Astrocyte (in vitro differentiated cells and primary cell): Measurements from ENCODE around the gene COPS9. TPM values are rescaled to one million over a fixed set of nuclear protein-coding genes. Genes with fewer than 3 reads are reported as not detected.

ENCODE experiments used
- DNase-seq: peaks from one replicate; pipeline ENCODE4 v3.0.0-alpha.2; 2010; ENCODE audit warnings: low read depth
- FAIRE-seq: peaks from 2 replicates; lab custom pipeline; 2011; peaks lifted over from hg19 to GRCh38; lab: Jason Lieb, UNC
- H2AFZ ChIP-seq: 2 replicates; pipeline ENCODE4 v1.6.0; 2012; ENCODE audit warnings: low read depth, low read length, inconsistent platforms
- H3K27ac ChIP-seq: 2 replicates; pipeline ENCODE4 v1.5.1; 2011; ENCODE audit warnings: low read depth, low read length, inconsistent platforms
- H3K27me3 ChIP-seq: 2 replicates; pipeline ENCODE4 v1.6.0; 2011; ENCODE audit warnings: low read length, inconsistent platforms; ENCODE audit not compliant: insufficient read depth
- H3K36me3 ChIP-seq: 2 replicates; pipeline ENCODE4 v1.5.1; 2011; ENCODE audit warnings: low read length, inconsistent platforms; ENCODE audit not compliant: insufficient read depth
- H3K4me1 ChIP-seq: 2 replicates; pipeline ENCODE4 v1.5.1; 2011; ENCODE audit warnings: low read length, inconsistent platforms; ENCODE audit not compliant: insufficient read depth
- H3K4me2 ChIP-seq: 2 replicates; pipeline ENCODE4 v1.6.0; 2012; ENCODE audit warnings: low read length, inconsistent platforms
- H3K4me3 ChIP-seq: 2 replicates; pipeline ENCODE4 v1.5.1; 2011; ENCODE audit warnings: low read depth, mild to moderate bottlenecking, low read length, inconsistent platforms; ENCODE audit not compliant: insufficient read depth
- H3K79me2 ChIP-seq: 2 replicates; pipeline ENCODE4 v1.6.0; 2012; ENCODE audit warnings: mild to moderate bottlenecking, low read length, inconsistent platforms; ENCODE audit not compliant: insufficient read depth
- H3K9ac ChIP-seq: 2 replicates; pipeline ENCODE4 v1.6.0; 2012; ENCODE audit warnings: mild to moderate bottlenecking, low read length, inconsistent platforms
- H3K9me3 ChIP-seq: 2 replicates; pipeline ENCODE4 v1.5.1; 2012; ENCODE audit warnings: low read depth, mild to moderate bottlenecking, low read length, inconsistent platforms; ENCODE audit not compliant: insufficient read depth
- H4K20me1 ChIP-seq: 2 replicates; pipeline ENCODE4 v1.6.0; 2012; ENCODE audit warnings: low read length, inconsistent platforms; ENCODE audit not compliant: insufficient read depth
- H3K27ac Mint-ChIP-seq: one replicate; pipeline ENCODE4 v1.8.0; 2021; ENCODE audit warnings: mild to moderate bottlenecking, mixed read lengths; ENCODE audit not compliant: unreplicated experiment
- H3K27me3 Mint-ChIP-seq: one replicate; pipeline ENCODE4 v1.8.0; 2021; ENCODE audit warnings: low read depth, mixed read lengths; ENCODE audit not compliant: unreplicated experiment
- H3K36me3 Mint-ChIP-seq: one replicate; pipeline ENCODE4 v1.8.0; 2021; ENCODE audit warnings: low read depth, mixed read lengths; ENCODE audit not compliant: unreplicated experiment
- H3K4me1 Mint-ChIP-seq: one replicate; pipeline ENCODE4 v1.8.0; 2021; ENCODE audit warnings: low read depth, mixed read lengths; ENCODE audit not compliant: unreplicated experiment
- H3K4me3 Mint-ChIP-seq: one replicate; pipeline ENCODE4 v1.8.0; 2021; ENCODE audit warnings: mild to moderate bottlenecking, moderate library complexity, mixed read lengths; ENCODE audit not compliant: unreplicated experiment
- H3K9me3 Mint-ChIP-seq: one replicate; pipeline ENCODE4 v1.8.0; 2021; ENCODE audit warnings: mild to moderate bottlenecking, mixed read lengths; ENCODE audit not compliant: unreplicated experiment
- CTCF ChIP-seq: IDR thresholded peaks from 2 replicates; pipeline ENCODE4 v1.5.1; 2011; ENCODE audit warnings: low read depth, mild to moderate bottlenecking, inconsistent platforms, low read length, moderate library complexity; ENCODE audit not compliant: insufficient read depth
- EZH2 ChIP-seq: IDR thresholded peaks from 2 replicates; pipeline ENCODE4 v1.6.1; 2012; ENCODE audit warnings: mild to moderate bottlenecking, low read length, inconsistent platforms; ENCODE audit not compliant: insufficient read depth
- total RNA-seq: library from RNA; stranded (reverse); gene quantifications from 2 replicates; pipeline ENCODE4 v1.2.1, GENCODE V29; 2021

The COPS9 gene
- total RNA-seq, 1 donor from 2014 or later = 192 TPM

- Histone ChIP-seq H3K27ac (no peak overlapping the region), H3K27me3 (no peaks in the 10 kb centered on the region), H3K9ac (no peak overlapping the region), H3K79me2 (peaks cover 32% of the 10 kb centered on the region), H3K9me3 (no peaks in the 10 kb centered on the region), H3K36me3 (peaks cover 37% of the 10 kb centered on the region), H3K4me3 (no peak overlapping the region), H3K4me2 (no peak overlapping the region), H3K4me1 (peaks cover 9% of the 10 kb centered on the region), H4K20me1 (peaks cover 37% of the 10 kb centered on the region), H2AFZ (no peak overlapping the region)
- Mint-ChIP-seq H3K36me3 (peaks cover 20% of the 10 kb centered on the region), H3K27ac (no peak overlapping the region), H3K4me3 (no peak overlapping the region), H3K27me3 (no peaks in the 10 kb centered on the region), H3K9me3 (no peaks in the 10 kb centered on the region), H3K4me1 (peaks cover 17% of the 10 kb centered on the region)
- FAIRE-seq (no peak), DNase-seq (no peak)
- TF ChIP-seq EZH2 (no peak), CTCF (no peak)
These were observed 5.5 kb downstream of the COPS9 start for GRCh38 chr2:240130393-240131195.

- Histone ChIP-seq H3K4me2 (no peak overlapping the region), H3K9ac (no peak overlapping the region), H3K79me2 (peaks cover 24% of the 10 kb centered on the region), H3K4me1 (peaks cover 3% of the 10 kb centered on the region), H3K9me3 (no peaks in the 10 kb centered on the region), H3K36me3 (peaks cover 37% of the 10 kb centered on the region), H4K20me1 (peaks cover 29% of the 10 kb centered on the region), H3K27me3 (no peaks in the 10 kb centered on the region), H2AFZ (no peak overlapping the region), H3K4me3 (no peak overlapping the region), H3K27ac (no peak overlapping the region)
- peaks cover 11% of the 10 kb centered on the region for H3K4me1 Mint-ChIP-seq
- no peak for FAIRE-seq
- no peaks in the 10 kb centered on the region for H3K27me3 Mint-ChIP-seq
- DNase-seq = no peak
- TF ChIP-seq CTCF = no peak
- TF ChIP-seq EZH2 = no peak
- no peaks in the 10 kb centered on the region for H3K9me3 Mint-ChIP-seq
- no peak overlapping the region for H3K27ac Mint-ChIP-seq
- H3K4me3 Mint-ChIP-seq = no peak overlapping the region
- peaks cover 23% of the 10 kb centered on the region for H3K36me3 Mint-ChIP-seq
These were observed 6.2 kb downstream of the COPS9 start for GRCh38 chr2:240129731-240130392.

GRCh38 chr2:240129311-240129710, 6.8 kb downstream of the COPS9 start:
- FAIRE-seq (no peak), DNase-seq (no peak)

More at GRCh38 chr2:240129311-240129710, 6.8 kb downstream of the COPS9 start:
- Histone ChIP-seq H3K79me2 (peaks cover 19% of the 10 kb centered on the region), H3K9me3 (no peaks in the 10 kb centered on the region), H4K20me1 (peaks cover 24% of the 10 kb centered on the region), H3K27me3 (no peaks in the 10 kb centered on the region), H3K27ac (no peak overlapping the region), H2AFZ (no peak overlapping the region), H3K36me3 (peaks cover 37% of the 10 kb centered on the region), H3K4me3 (no peak overlapping the region), H3K4me1 (no peaks in the 10 kb centered on the region), H3K4me2 (no peak overlapping the region), H3K9ac (no peak overlapping the region)
- H3K4me3 Mint-ChIP-seq = no peak overlapping the region
- H3K9me3 Mint-ChIP-seq = no peaks in the 10 kb centered on the region
- H3K4me1 Mint-ChIP-seq = peaks cover 5% of the 10 kb centered on the region
- H3K36me3 Mint-ChIP-seq = peaks cover 23% of the 10 kb centered on the region
- no peaks in the 10 kb centered on the region for H3K27me3 Mint-ChIP-seq
- TF ChIP-seq CTCF (no peak), EZH2 (no peak)
- H3K27ac Mint-ChIP-seq = no peak overlapping the region
